GM23338 (cell line): ENCODE results near the gene CT45A8. TPM values are rescaled to one million over a fixed set of nuclear protein-coding genes. Genes with fewer than 3 reads are reported as not detected.
"Not testable (repeated sequence)": the region's sequence is repeated elsewhere in the genome, so short reads cannot be mapped to it uniquely, and the experiment has no call there.

Source experiments
- ATAC-seq: fragments of 200-7000 bp; cut with Tn5 transposase; 3 replicates; pipeline ENCODE4 v1.9.1; 2020
- DNase-seq: peaks from one replicate; pipeline ENCODE4 v3.0.0-alpha.2; 2015; ENCODE audit warnings: low spot score
- H2AFZ ChIP-seq: fragments of 200-600 bp; sonication (generic); 2 replicates; pipeline ENCODE4 v1.8.0; 2016; ENCODE audit warnings: antibody characterized with exemption, mild to moderate bottlenecking, moderate library complexity
- H3F3A ChIP-seq: fragments of 200-600 bp; sonication (generic); replicated peaks from 2 replicates; pipeline ENCODE4 v1.8.0; 2017; ENCODE audit warnings: antibody characterized with exemption, mixed run types, low read depth
- H3K27ac ChIP-seq: fragments of 200-600 bp; sonication (generic); 2 replicates; pipeline ENCODE4 v1.6.1; 2016; ENCODE audit warnings: low read depth
- H3K27me3 ChIP-seq: fragments of 200-600 bp; sonication (generic); 2 replicates; pipeline ENCODE4 v1.8.0; 2016; ENCODE audit warnings: mild to moderate bottlenecking, mixed run types, moderate library complexity; ENCODE audit not compliant: insufficient read depth
- H3K36me3 ChIP-seq: fragments of 200-600 bp; sonication (generic); 2 replicates; pipeline ENCODE4 v1.8.0; 2016; ENCODE audit warnings: mild to moderate bottlenecking; ENCODE audit not compliant: insufficient read depth
- H3K4me1 ChIP-seq: fragments of 200-600 bp; sonication (generic); 2 replicates; pipeline ENCODE4 v1.8.0; 2016; ENCODE audit warnings: mild to moderate bottlenecking, moderate library complexity; ENCODE audit not compliant: insufficient read depth
- H3K4me2 ChIP-seq: fragments of 200-600 bp; sonication (generic); 2 replicates; pipeline ENCODE4 v1.7.1; 2017; ENCODE audit warnings: mixed run types
- H3K4me3 ChIP-seq: fragments of 200-600 bp; sonication (generic); 2 replicates; pipeline ENCODE4 v1.6.1; 2016; ENCODE audit warnings: mixed run types
- H3K79me2 ChIP-seq: fragments of 200-600 bp; sonication (generic); replicated peaks from 2 replicates; pipeline ENCODE4 v1.8.0; 2017; ENCODE audit warnings: mild to moderate bottlenecking; ENCODE audit not compliant: insufficient read depth
- H3K9me2 ChIP-seq: fragments of 200-600 bp; sonication (generic); 2 replicates; pipeline ENCODE4 v1.8.0; 2017; ENCODE audit not compliant: insufficient read depth
- H4K20me1 ChIP-seq: fragments of 200-600 bp; sonication (generic); replicated peaks from 2 replicates; pipeline ENCODE4 v1.8.0; 2017; ENCODE audit warnings: mild to moderate bottlenecking; ENCODE audit not compliant: insufficient read depth
- H3K27ac Mint-ChIP-seq: 2 replicates; pipeline ENCODE4 v1.8.0; 2020; ENCODE audit warnings: inconsistent platforms, mild to moderate bottlenecking, moderate library complexity, mixed read lengths
- H3K27me3 Mint-ChIP-seq: 3 replicates; pipeline ENCODE4 v1.8.0; 2022; ENCODE audit warnings: low read depth, mild to moderate bottlenecking, moderate library complexity, mixed read lengths, inconsistent platforms; ENCODE audit not compliant: insufficient read depth, poor library complexity
- H3K36me3 Mint-ChIP-seq: 3 replicates; pipeline ENCODE4 v1.8.0; 2021; ENCODE audit warnings: low read depth, mild to moderate bottlenecking, inconsistent platforms, moderate library complexity, mixed read lengths
- H3K4me1 Mint-ChIP-seq: 3 replicates; pipeline ENCODE4 v1.8.0; 2020; ENCODE audit warnings: mild to moderate bottlenecking, inconsistent platforms, mixed read lengths
- H3K4me3 Mint-ChIP-seq: 3 replicates; pipeline ENCODE4 v1.8.0; 2021; ENCODE audit warnings: moderate library complexity, mild to moderate bottlenecking, inconsistent platforms, mixed read lengths
- H3K9me3 Mint-ChIP-seq: 3 replicates; pipeline ENCODE4 v1.8.0; 2020; ENCODE audit warnings: moderate library complexity, mild to moderate bottlenecking, inconsistent platforms, mixed read lengths
- EZH2phosphoT487 ChIP-seq: fragments of 200-600 bp; sonication (generic); IDR thresholded peaks from one replicate; pipeline ENCODE4 v1.8.1; 2018; ENCODE audit warnings: antibody characterized with exemption; ENCODE audit not compliant: unreplicated experiment
- long read RNA-seq: library from polyadenylated mRNA; unstranded; transcript quantifications from one replicate; pipeline ENCODE4 v2.0.0, GENCODE V29; 2020; ENCODE audit not compliant: unreplicated experiment
- polyA plus RNA-seq: library from polyadenylated mRNA; unstranded; fragments of >200 nt; fragmentation: Nextera tagmentation; extraction: Ambion mirVana; gene quantifications from 2 replicates; pipeline ENCODE4 v1.2.1, GENCODE V29; 2016
- total RNA-seq: library from RNA; depleted of rRNA; stranded (reverse); fragments of >200 nt; shearing (Covaris generic); gene quantifications from 2 replicates; pipeline ENCODE4 v1.2.3, GENCODE V29; 2014; rRNA removed
- TF ChIP-seq, protein P1 (sequence below): fragments of 250-450 bp; sonication (Bioruptor Pico); IDR thresholded peaks from 2 replicates; pipeline ENCODE4 v1.5.0; 2020; ENCODE audit warnings: mild to moderate bottlenecking, moderate library complexity
- TF ChIP-seq, protein P2 (sequence below), 2 experiments: fragments of 200-600 bp in 1 of 2; sonication (generic) in 1 of 2; conservative IDR thresholded peaks; 2 replicates each; pipeline versions ENCODE4 v1.5.1 to v1.6.1; 2016 to 2017; ENCODE audit warnings: antibody characterized with exemption in 2 of 2, low read depth in 2 of 2, mild to moderate bottlenecking in 2 of 2, moderate library complexity in 1 of 2

Gene CT45A8, protein sequence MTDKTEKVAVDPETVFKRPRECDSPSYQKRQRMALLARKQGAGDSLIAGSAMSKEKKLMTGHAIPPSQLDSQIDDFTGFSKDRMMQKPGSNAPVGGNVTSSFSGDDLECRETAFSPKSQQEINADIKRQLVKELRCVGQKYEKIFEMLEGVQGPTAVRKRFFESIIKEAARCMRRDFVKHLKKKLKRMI
- total RNA-seq (not detected in 2 replicates), polyA plus RNA-seq (not detected in 2 replicates)
- long read RNA-seq: 0 reads

- not testable (repeated sequence) for H2AFZ ChIP-seq, H3K4me3 Mint-ChIP-seq, H3K27me3 Mint-ChIP-seq, H3K36me3 ChIP-seq, H3K9me2 ChIP-seq, H3K27ac Mint-ChIP-seq, H3K9me3 Mint-ChIP-seq, H3K79me2 ChIP-seq, DNase-seq, H3K27ac ChIP-seq, H3K36me3 Mint-ChIP-seq, ATAC-seq, H3K4me1 Mint-ChIP-seq, H3K4me1 ChIP-seq, H4K20me1 ChIP-seq, H3K27me3 ChIP-seq, H3K4me3 ChIP-seq, H3F3A ChIP-seq, H3K4me2 ChIP-seq
Measured at GRCh38 chrX:135854438-135854837, at the start of gene CT45A8. Gene CT45A8, minus strand, starts transcription at chrX:135854538. Its CDS starts 3,755 bp downstream, at chrX:135850783.

DNA sequence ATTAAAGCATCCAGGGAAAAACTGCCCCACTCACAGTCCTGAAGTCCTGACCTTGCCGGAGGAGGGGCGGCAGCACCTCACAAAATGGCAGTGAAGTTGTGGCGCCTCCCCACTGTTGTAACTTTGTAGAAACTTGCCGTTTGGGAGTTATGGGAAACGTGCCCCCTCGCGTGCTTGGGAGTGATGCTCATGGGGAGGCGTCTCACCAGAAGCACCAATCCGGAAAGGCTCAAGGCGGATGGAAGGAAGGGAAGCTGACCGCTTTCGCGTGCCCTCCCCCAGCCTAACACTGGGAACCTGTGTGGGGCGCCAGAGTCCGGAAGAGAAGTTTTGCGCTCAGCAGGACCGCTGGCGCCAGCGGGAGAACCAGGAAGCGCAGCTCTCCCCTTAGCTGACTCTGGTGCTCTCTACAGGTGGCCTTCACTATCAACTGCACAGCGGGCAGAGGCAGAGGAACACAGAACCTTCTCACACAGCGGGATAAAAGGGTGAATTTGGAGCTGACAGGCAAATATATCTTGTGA is 39.0 kb upstream of the CT45A8 start, which contains the start of the genes CT45A10 and SAGE1:
TSS of gene CT45A10 (minus strand) at position 151 of the 524 bp plus-strand sequence. CDS start 8,100 bp downstream, outside the sequence.
TSS of gene SAGE1 (plus strand) at position 423 of the 524 bp plus-strand sequence. CDS start 2,527 bp downstream, outside the sequence.
- no peaks in the 10 kb centered on the region for H3K4me1 ChIP-seq
- no peaks in the 10 kb centered on the region for H3K36me3 ChIP-seq
- H3K79me2 ChIP-seq: no peaks in the 10 kb centered on the region
- TF ChIP-seq, protein P1, sequence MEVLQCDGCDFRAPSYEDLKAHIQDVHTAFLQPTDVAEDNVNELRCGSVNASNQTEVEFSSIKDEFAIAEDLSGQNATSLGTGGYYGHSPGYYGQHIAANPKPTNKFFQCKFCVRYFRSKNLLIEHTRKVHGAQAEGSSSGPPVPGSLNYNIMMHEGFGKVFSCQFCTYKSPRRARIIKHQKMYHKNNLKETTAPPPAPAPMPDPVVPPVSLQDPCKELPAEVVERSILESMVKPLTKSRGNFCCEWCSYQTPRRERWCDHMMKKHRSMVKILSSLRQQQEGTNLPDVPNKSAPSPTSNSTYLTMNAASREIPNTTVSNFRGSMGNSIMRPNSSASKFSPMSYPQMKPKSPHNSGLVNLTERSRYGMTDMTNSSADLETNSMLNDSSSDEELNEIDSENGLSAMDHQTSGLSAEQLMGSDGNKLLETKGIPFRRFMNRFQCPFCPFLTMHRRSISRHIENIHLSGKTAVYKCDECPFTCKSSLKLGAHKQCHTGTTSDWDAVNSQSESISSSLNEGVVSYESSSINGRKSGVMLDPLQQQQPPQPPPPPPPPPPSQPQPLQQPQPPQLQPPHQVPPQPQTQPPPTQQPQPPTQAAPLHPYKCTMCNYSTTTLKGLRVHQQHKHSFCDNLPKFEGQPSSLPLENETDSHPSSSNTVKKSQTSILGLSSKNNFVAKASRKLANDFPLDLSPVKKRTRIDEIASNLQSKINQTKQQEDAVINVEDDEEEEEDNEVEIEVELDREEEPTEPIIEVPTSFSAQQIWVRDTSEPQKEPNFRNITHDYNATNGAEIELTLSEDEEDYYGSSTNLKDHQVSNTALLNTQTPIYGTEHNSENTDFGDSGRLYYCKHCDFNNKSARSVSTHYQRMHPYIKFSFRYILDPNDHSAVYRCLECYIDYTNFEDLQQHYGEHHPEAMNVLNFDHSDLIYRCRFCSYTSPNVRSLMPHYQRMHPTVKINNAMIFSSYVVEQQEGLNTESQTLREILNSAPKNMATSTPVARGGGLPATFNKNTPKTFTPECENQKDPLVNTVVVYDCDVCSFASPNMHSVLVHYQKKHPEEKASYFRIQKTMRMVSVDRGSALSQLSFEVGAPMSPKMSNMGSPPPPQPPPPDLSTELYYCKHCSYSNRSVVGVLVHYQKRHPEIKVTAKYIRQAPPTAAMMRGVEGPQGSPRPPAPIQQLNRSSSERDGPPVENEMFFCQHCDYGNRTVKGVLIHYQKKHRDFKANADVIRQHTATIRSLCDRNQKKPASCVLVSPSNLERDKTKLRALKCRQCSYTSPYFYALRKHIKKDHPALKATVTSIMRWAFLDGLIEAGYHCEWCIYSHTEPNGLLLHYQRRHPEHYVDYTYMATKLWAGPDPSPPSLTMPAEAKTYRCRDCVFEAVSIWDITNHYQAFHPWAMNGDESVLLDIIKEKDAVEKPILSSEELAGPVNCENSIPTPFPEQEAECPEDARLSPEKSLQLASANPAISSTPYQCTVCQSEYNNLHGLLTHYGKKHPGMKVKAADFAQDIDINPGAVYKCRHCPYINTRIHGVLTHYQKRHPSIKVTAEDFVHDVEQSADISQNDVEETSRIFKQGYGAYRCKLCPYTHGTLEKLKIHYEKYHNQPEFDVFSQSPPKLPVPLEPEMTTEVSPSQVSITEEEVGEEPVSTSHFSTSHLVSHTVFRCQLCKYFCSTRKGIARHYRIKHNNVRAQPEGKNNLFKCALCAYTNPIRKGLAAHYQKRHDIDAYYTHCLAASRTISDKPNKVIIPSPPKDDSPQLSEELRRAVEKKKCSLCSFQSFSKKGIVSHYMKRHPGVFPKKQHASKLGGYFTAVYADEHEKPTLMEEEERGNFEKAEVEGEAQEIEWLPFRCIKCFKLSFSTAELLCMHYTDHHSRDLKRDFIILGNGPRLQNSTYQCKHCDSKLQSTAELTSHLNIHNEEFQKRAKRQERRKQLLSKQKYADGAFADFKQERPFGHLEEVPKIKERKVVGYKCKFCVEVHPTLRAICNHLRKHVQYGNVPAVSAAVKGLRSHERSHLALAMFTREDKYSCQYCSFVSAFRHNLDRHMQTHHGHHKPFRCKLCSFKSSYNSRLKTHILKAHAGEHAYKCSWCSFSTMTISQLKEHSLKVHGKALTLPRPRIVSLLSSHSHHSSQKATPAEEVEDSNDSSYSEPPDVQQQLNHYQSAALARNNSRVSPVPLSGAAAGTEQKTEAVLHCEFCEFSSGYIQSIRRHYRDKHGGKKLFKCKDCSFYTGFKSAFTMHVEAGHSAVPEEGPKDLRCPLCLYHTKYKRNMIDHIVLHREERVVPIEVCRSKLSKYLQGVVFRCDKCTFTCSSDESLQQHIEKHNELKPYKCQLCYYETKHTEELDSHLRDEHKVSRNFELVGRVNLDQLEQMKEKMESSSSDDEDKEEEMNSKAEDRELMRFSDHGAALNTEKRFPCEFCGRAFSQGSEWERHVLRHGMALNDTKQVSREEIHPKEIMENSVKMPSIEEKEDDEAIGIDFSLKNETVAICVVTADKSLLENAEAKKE (CRISPR knock-in tag): no peak
- TF ChIP-seq, protein P2, sequence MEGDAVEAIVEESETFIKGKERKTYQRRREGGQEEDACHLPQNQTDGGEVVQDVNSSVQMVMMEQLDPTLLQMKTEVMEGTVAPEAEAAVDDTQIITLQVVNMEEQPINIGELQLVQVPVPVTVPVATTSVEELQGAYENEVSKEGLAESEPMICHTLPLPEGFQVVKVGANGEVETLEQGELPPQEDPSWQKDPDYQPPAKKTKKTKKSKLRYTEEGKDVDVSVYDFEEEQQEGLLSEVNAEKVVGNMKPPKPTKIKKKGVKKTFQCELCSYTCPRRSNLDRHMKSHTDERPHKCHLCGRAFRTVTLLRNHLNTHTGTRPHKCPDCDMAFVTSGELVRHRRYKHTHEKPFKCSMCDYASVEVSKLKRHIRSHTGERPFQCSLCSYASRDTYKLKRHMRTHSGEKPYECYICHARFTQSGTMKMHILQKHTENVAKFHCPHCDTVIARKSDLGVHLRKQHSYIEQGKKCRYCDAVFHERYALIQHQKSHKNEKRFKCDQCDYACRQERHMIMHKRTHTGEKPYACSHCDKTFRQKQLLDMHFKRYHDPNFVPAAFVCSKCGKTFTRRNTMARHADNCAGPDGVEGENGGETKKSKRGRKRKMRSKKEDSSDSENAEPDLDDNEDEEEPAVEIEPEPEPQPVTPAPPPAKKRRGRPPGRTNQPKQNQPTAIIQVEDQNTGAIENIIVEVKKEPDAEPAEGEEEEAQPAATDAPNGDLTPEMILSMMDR (conservative IDR thresholded peaks at IDR 0.05; ENCODE audit: low read depth in 2 of 2): peak in 1 of 2 experiments; percentile 24; a peak in 2 of 4 replicates
- no peak for TF ChIP-seq EZH2phosphoT487
- H3K27ac ChIP-seq: no peak within 1 kb of the TSS
- no peaks in the 10 kb centered on the region for H3K27me3 ChIP-seq
- Mint-ChIP-seq H3K27ac (no peak within 1 kb of the TSS), H3K36me3 (peaks cover 3% of the 10 kb centered on the region; the same call in 2 of the 3 replicates), H3K9me3 (peaks cover 23% of the 10 kb centered on the region), H3K27me3 (no peaks in the 10 kb centered on the region), H3K4me3 (no peak within 1 kb of the TSS), H3K4me1 (no peaks in the 10 kb centered on the region)
- H3F3A ChIP-seq: no peaks in the 10 kb centered on the region
- no peaks in the 10 kb centered on the region for H3K9me2 ChIP-seq
- no peak within 1 kb of the TSS for H3K4me3 ChIP-seq
- DNase-seq (peak; percentile 37), ATAC-seq (peak; percentile 69)
- no peaks in the 10 kb centered on the region for H4K20me1 ChIP-seq
- H2AFZ ChIP-seq: no peak within 1 kb of the TSS
- H3K4me2 ChIP-seq: no peak within 1 kb of the TSS
